WTC11 (cell line): ENCODE results near the gene SP3.

Experiments used
- CTCF ChIP-seq: fragments of 200-600 bp; IDR thresholded peaks from 2 replicates; pipeline ENCODE4 v1.8.0; 2022; ENCODE audit warnings: antibody characterized with exemption
- RELA ChIP-seq: sonication (generic); formaldehyde crosslinking; IDR thresholded peaks from 2 replicates; pipeline ENCODE4 v1.8.1; 2022; ENCODE audit warnings: missing genetic modification reagents, mild to moderate bottlenecking, borderline replicate concordance
- ZNF232 ChIP-seq: sonication (generic); formaldehyde crosslinking; IDR thresholded peaks from 2 replicates; pipeline ENCODE4 v1.8.0; 2022; ENCODE audit warnings: mild to moderate bottlenecking, missing genetic modification reagents
- ZNF317 ChIP-seq: sonication (generic); formaldehyde crosslinking; IDR thresholded peaks from 2 replicates; pipeline ENCODE4 v1.8.1; 2023; ENCODE audit warnings: low read depth, mild to moderate bottlenecking, moderate library complexity, missing genetic modification reagents, borderline replicate concordance
- ZNF423 ChIP-seq: fragments of 250-450 bp; sonication (Bioruptor Pico); IDR thresholded peaks from 2 replicates; pipeline ENCODE4 v2.1.2; 2022; ENCODE audit warnings: mild to moderate bottlenecking, moderate library complexity

- no peak for TF ChIP-seq CTCF
- no peak for TF ChIP-seq RELA (CRISPR knock-in tag)
- TF ChIP-seq ZNF232 (CRISPR knock-in tag) = no peak
- TF ChIP-seq ZNF423 (CRISPR knock-in tag) = no peak
- no peak for TF ChIP-seq ZNF317 (CRISPR knock-in tag)
These were observed 43.1 kb downstream of the SP3 start for GRCh38 chr2:173922068-173922467.
